Choroid plexus epithelial cell (primary cell): ENCODE measurements around the gene ATP10B.
"Not testable (repeated sequence)": the region's sequence is repeated elsewhere in the genome, so short reads cannot be mapped to it uniquely, and the experiment has no call there.

Source experiments
- DNase-seq: peaks from one replicate; pipeline ENCODE4 v3.0.0-alpha.2; 2010; ENCODE audit warnings: low read depth
- H3K4me3 ChIP-seq: 2 replicates; pipeline ENCODE4 v1.5.1; 2011; ENCODE audit warnings: low read depth, mild to moderate bottlenecking, control low read depth, low read length, moderate library complexity
- TF ChIP-seq, protein P1 (sequence below): conservative IDR thresholded peaks from 2 replicates; pipeline ENCODE4 v1.5.1; 2011; ENCODE audit warnings: low read depth, mild to moderate bottlenecking, control low read depth, inconsistent platforms, low read length, moderate library complexity

Gene ATP10B, protein sequence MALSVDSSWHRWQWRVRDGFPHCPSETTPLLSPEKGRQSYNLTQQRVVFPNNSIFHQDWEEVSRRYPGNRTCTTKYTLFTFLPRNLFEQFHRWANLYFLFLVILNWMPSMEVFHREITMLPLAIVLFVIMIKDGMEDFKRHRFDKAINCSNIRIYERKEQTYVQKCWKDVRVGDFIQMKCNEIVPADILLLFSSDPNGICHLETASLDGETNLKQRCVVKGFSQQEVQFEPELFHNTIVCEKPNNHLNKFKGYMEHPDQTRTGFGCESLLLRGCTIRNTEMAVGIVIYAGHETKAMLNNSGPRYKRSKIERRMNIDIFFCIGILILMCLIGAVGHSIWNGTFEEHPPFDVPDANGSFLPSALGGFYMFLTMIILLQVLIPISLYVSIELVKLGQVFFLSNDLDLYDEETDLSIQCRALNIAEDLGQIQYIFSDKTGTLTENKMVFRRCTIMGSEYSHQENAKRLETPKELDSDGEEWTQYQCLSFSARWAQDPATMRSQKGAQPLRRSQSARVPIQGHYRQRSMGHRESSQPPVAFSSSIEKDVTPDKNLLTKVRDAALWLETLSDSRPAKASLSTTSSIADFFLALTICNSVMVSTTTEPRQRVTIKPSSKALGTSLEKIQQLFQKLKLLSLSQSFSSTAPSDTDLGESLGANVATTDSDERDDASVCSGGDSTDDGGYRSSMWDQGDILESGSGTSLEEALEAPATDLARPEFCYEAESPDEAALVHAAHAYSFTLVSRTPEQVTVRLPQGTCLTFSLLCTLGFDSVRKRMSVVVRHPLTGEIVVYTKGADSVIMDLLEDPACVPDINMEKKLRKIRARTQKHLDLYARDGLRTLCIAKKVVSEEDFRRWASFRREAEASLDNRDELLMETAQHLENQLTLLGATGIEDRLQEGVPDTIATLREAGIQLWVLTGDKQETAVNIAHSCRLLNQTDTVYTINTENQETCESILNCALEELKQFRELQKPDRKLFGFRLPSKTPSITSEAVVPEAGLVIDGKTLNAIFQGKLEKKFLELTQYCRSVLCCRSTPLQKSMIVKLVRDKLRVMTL (N-terminal part only)

DNA sequence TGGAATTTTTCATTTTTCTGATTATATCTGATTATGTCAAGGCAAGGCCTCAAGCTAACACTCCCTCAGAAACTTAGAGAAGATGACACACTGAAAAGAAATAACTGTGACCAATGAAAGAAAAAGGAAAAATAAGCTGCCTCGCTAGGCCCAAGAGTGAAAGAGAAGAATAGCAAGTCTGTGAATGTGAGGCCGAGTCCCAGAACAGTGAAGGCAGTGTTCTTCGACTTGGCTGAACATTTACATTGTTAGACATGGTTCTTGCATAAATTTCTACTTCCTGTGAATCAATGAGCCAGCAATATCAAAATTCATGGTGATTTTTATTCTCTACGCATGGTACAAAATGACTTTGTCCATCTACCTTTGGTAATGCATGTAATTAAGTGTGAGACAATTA lies at the start of gene ATP10B:
Gene ATP10B, minus strand, starts transcription at position 163 of the 400 bp plus-strand sequence. CDS start 164,137 bp downstream, outside the sequence.
- TF ChIP-seq, protein P1, sequence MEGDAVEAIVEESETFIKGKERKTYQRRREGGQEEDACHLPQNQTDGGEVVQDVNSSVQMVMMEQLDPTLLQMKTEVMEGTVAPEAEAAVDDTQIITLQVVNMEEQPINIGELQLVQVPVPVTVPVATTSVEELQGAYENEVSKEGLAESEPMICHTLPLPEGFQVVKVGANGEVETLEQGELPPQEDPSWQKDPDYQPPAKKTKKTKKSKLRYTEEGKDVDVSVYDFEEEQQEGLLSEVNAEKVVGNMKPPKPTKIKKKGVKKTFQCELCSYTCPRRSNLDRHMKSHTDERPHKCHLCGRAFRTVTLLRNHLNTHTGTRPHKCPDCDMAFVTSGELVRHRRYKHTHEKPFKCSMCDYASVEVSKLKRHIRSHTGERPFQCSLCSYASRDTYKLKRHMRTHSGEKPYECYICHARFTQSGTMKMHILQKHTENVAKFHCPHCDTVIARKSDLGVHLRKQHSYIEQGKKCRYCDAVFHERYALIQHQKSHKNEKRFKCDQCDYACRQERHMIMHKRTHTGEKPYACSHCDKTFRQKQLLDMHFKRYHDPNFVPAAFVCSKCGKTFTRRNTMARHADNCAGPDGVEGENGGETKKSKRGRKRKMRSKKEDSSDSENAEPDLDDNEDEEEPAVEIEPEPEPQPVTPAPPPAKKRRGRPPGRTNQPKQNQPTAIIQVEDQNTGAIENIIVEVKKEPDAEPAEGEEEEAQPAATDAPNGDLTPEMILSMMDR: no peak
- no peak for DNase-seq
- no peak within 1 kb of the TSS for H3K4me3 ChIP-seq

- no peak for DNase-seq
- TF ChIP-seq, protein P1: no peak
- no peak overlapping the region for H3K4me3 ChIP-seq
Measured at GRCh38 chr5:160901656-160902055, 49.6 kb upstream of the ATP10B start.

DNA sequence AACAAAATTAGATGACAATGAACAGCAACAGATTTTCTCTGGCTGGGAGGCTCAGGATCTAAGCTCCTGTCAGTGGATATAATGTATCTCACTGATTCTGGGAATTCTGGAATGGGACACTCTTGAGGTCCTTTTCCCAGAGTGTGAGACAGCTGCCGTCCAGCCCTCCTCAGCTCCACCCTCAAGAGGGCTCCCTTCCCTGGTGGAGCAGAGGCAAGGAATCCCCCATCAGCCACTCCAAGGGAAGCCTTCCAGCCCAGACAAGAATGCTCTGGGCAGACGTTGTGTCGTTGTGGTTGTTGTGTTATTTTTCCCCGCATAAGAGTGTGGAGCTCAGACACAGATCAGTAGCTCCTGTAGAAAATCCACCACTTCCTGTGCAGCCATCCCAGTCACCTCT lies 47.7 kb upstream of the ATP10B start:
- H3K4me3 ChIP-seq: no peak overlapping the region
- TF ChIP-seq, protein P1: no peak
- DNase-seq: no peak

- DNase-seq: not testable (repeated sequence)
Measured at GRCh38 chr5:160893180-160893964, 41.4 kb upstream of the ATP10B start.

GRCh38 chr5:160887780-160888179 lies 35.8 kb upstream of the ATP10B start:
- TF ChIP-seq, protein P1: no peak
- DNase-seq: no peak
- no peak overlapping the region for H3K4me3 ChIP-seq

More at GRCh38 chr5:160893180-160893964, 41.4 kb upstream of the ATP10B start:
- not testable (repeated sequence) for H3K4me3 ChIP-seq

DNA sequence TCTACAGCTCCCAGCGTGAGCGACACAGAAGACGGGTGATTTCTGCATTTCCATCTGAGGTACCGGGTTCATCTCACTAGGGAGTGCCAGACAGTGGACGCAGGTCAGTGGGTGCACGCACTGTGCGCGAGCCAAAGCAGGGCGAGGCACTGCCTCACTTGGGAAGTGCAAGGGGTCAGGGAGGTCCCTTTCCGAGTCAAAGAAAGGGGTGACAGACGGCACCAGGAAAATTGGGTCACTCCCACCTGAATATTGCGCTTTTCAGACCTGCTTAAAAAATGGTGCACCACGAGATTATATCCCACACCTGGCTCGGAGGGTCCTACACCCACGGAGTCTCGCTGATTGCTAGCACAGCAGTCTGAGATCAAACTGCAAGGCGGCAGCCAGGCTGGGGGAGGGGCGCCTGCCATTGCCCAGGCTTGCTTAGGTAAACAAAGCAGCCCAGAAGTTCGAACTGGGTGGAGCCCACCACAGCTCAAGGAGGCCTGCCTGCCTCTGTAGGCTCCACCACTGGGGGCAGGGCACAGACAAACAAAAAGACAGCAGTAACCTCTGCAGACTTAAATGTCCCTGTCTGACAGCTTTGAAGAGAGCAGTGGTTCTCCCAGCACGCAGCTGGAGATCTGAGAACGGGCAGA lies 21.7 kb upstream of the ATP10B start:
- H3K4me3 ChIP-seq, DNase-seq: not testable (repeated sequence)

DNA sequence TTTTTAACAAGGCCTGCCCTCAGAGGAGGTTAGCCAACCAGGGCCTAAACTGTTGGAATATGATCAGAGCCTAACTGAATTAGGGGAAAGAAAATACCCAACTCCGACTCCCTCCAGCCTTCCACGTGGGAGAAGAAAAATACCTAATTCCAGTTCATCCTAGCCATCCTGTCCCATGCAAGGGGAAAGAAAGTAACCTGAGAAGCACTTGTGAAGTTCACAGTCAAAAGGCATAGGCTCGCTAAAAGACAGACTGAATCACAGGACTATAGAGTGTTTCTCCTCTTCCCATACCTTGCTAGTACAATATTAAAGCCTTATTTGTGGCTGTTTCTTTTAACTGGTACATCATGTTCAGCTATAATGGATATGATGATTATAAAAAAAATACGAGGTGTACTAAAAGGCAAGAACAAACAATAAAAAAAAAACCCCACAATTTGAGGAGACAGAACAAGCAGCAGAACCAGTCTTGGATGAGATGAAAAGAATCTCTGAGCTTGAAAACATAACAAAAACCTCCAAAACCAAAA lies 18.0 kb upstream of the ATP10B start:
- TF ChIP-seq, protein P1: no peak
- H3K4me3 ChIP-seq: no peak overlapping the region
- no peak for DNase-seq
